Neuronal stem cell (in vitro differentiated cells): ENCODE measurements around the gene MTA1.

Source experiments
- DNase-seq: peaks from one replicate; pipeline ENCODE4 v3.0.0-alpha.2; 2013; ENCODE audit warnings: low spot score
- H2AFZ ChIP-seq: one replicate; pipeline ENCODE4 v1.6.1; 2013; ENCODE audit warnings: mild to moderate bottlenecking, low read length, inconsistent platforms
- H2AK5ac ChIP-seq: 2 replicates; pipeline ENCODE4 v1.6.1; 2013; ENCODE audit warnings: low read depth, mild to moderate bottlenecking, inconsistent platforms, low read length, moderate library complexity, mixed read lengths
- H2BK120ac ChIP-seq: 2 replicates; pipeline ENCODE4 v1.6.1; 2013; ENCODE audit warnings: low read depth, mild to moderate bottlenecking, inconsistent platforms, low read length, moderate library complexity, mixed read lengths
- H2BK12ac ChIP-seq: one replicate; pipeline ENCODE4 v1.6.1; 2013; ENCODE audit warnings: low read length, inconsistent platforms
- H2BK15ac ChIP-seq: 2 replicates; pipeline ENCODE4 v1.6.1; 2013; ENCODE audit warnings: mild to moderate bottlenecking, low read length, inconsistent platforms, mixed read lengths
- H2BK5ac ChIP-seq: one replicate; pipeline ENCODE4 v1.6.1; 2013; ENCODE audit warnings: inconsistent platforms, mild to moderate bottlenecking, low read length, moderate library complexity
- H3K14ac ChIP-seq: one replicate; pipeline ENCODE4 v1.6.1; 2013; ENCODE audit warnings: low read length, inconsistent platforms
- H3K18ac ChIP-seq: 2 replicates; pipeline ENCODE4 v1.6.1; 2013; ENCODE audit warnings: low read length, inconsistent platforms
- H3K23ac ChIP-seq: 2 replicates; pipeline ENCODE4 v1.6.1; 2013; ENCODE audit warnings: low read depth, mild to moderate bottlenecking, mixed read lengths, low read length, inconsistent platforms; ENCODE audit not compliant: poor library complexity
- H3K27ac ChIP-seq: replicated peaks from 3 replicates; pipeline ENCODE4 v1.5.1; 2013; ENCODE audit warnings: low read length, inconsistent platforms
- H3K27me3 ChIP-seq, 3 experiments: 2 replicates each; pipeline ENCODE4 v1.6.1; 2013; ENCODE audit warnings: low read length in 3 of 3, mild to moderate bottlenecking in 2 of 3, inconsistent platforms in 1 of 3, low read depth in 1 of 3, mixed read lengths in 1 of 3, moderate library complexity in 1 of 3; ENCODE audit not compliant: control insufficient read depth in 3 of 3, insufficient read depth in 3 of 3
- H3K36me3 ChIP-seq, 2 donors: replicated peaks in 1 of 2; 2 replicates each; pipeline ENCODE4 v1.6.1; 2013; ENCODE audit warnings: low read length in 2 of 2; ENCODE audit not compliant: control insufficient read depth in 2 of 2, insufficient read depth in 2 of 2
- H3K4ac ChIP-seq: 2 replicates; pipeline ENCODE4 v1.6.1; 2013; ENCODE audit warnings: inconsistent platforms, mild to moderate bottlenecking, low read length, moderate library complexity
- H3K4me1 ChIP-seq, 2 donors: 1 replicate in 1 of 2; 2 replicates in 1 of 2; pipeline ENCODE4 v1.6.1; 2013; ENCODE audit warnings: low read length in 2 of 2, low read depth in 1 of 2; ENCODE audit not compliant: control insufficient read depth in 2 of 2, insufficient read depth in 1 of 2
- H3K4me2 ChIP-seq: one replicate; pipeline ENCODE4 v1.6.1; 2013; ENCODE audit warnings: mild to moderate bottlenecking, low read length, inconsistent platforms; ENCODE audit not compliant: insufficient read depth, poor library complexity, severe bottlenecking
- H3K4me3 ChIP-seq, 2 donors: 2 replicates each; pipeline ENCODE4 v1.5.1; 2013; ENCODE audit warnings: low read length in 2 of 2, mild to moderate bottlenecking in 2 of 2, inconsistent platforms in 1 of 2, moderate library complexity in 1 of 2
- H3K79me1 ChIP-seq: one replicate; pipeline ENCODE4 v1.6.1; 2013; ENCODE audit warnings: low read depth, mild to moderate bottlenecking, inconsistent platforms, low read length, moderate library complexity
- H3K9ac ChIP-seq: one replicate; pipeline ENCODE4 v1.6.1; 2013; ENCODE audit warnings: mild to moderate bottlenecking, low read depth, low read length, inconsistent platforms; ENCODE audit not compliant: poor library complexity
- H3K9me3 ChIP-seq, 2 donors: replicated peaks in 1 of 2; 2 replicates each; pipeline versions ENCODE3 to v1.6.1; 2013; ENCODE audit warnings: low read length in 2 of 2, mild to moderate bottlenecking in 2 of 2, inconsistent platforms in 1 of 2, low read depth in 1 of 2, mixed read lengths in 1 of 2, moderate library complexity in 1 of 2; ENCODE audit not compliant: control insufficient read depth in 2 of 2, insufficient read depth in 1 of 2
- H4K8ac ChIP-seq: one replicate; pipeline ENCODE4 v1.6.1; 2013; ENCODE audit warnings: low read depth, mild to moderate bottlenecking, inconsistent platforms, low read length, moderate library complexity
- H4K91ac ChIP-seq: one replicate; pipeline ENCODE4 v1.6.1; 2013; ENCODE audit warnings: low read length, low read depth, mild to moderate bottlenecking, inconsistent platforms; ENCODE audit not compliant: poor library complexity
- WGBS, 2 donors: extraction: QIAGEN DNeasy Blood & Tissue Kit; methylation state at CpG; one replicate each; pipeline ENCODE4 v1.1.7; 2013; ENCODE audit warnings: missing lambda C conversion rate in 2 of 2, mixed read lengths in 1 of 2; ENCODE audit not compliant: insufficient read length in 2 of 2, insufficient replicate concordance in 1 of 2; ENCODE audit errors: extremely low coverage in 2 of 2; 5-methylcytosine and 5-hydroxymethylcytosine counted together

Gene MTA1

DNA sequence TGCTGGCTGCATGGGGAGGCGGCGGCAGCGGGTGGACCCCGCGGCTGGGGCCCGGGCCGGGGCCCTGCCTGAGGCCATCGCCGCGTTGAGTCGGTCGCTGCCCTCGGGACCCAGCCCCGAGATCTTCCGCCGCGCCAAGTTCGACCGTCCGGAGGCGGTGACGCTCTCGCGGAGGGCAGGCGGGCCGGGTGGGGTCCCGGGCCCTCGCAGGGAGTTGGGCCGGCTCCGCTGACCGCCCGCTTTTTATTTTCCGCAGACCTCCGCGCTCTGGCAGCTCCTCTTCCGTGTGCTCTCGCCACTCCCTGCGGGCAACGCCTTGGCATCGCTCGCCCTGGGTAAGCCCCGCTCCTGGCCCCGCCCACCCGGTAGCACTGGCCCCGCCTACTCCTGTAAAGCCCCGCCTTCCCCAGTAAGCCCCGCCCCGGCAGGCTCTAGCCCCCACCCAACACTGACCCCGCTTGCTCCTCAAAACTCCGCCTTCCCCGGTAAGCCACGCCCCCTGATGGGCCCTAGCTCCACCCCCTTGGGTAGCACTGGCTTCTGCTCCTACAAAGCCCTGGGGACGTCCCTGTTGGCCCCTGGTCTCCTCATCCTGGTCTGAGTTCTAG lies 71.8 kb downstream of the MTA1 start:
- no CpG with 5 or more reads among the region's 53 CpGs for WGBS, 2 donors
- peak overlapping the region; percentile 71 for H3K18ac ChIP-seq

GRCh38 chr14:105492031-105492970 lies 72.7 kb downstream of the MTA1 start:
- Histone ChIP-seq H4K91ac (no peak overlapping the region), H3K18ac (peak overlapping the region; percentile 27), H4K8ac (no peak overlapping the region), H3K14ac (no peak overlapping the region), H3K4me3 (peak overlapping the region; percentile 30 to 74), H2AK5ac (peak overlapping the region; percentile 89), H3K9me3 (no peaks in the 10 kb centered on the region), H3K4me2 (peak overlapping the region; percentile 11), H3K27ac (no peak overlapping the region), H3K36me3 (peaks cover 2 to 11% of the 10 kb centered on the region in 2 donors), H2BK120ac (no peak overlapping the region), H2BK15ac (no peak overlapping the region), H3K27me3 (peaks cover 0 to 1% (median 0%) of the 10 kb centered on the region in 3 experiments), H2BK5ac (no peak overlapping the region), H3K23ac (peak overlapping the region; percentile 52), H3K4ac (no peak overlapping the region), H2BK12ac (no peak overlapping the region), H3K4me1 (peaks cover 15 to 20% of the 10 kb centered on the region in 2 donors), H3K79me1 (peaks cover 17% of the 10 kb centered on the region), H3K9ac (peak overlapping the region; percentile 44), H2AFZ (no peak overlapping the region)
- DNase-seq, result no peak
- WGBS, 2 donors, result no CpG with 5 or more reads among the region's 24 CpGs

More for the DNA sequence above, 71.8 kb downstream of the MTA1 start:
- Histone ChIP-seq H2BK120ac (no peak overlapping the region), H3K14ac (no peak overlapping the region), H3K9ac (peak overlapping the region; percentile 84), H2BK15ac (peak overlapping the region; percentile 75), H2BK5ac (peak overlapping the region; percentile 39), H3K27me3 (peaks cover 0 to 9% (median 1%) of the 10 kb centered on the region in 3 experiments), H3K4me3 (peak overlapping the region; percentile 74 to 88), H4K91ac (no peak overlapping the region), H3K27ac (peak overlapping the region; percentile 73), H4K8ac (peak overlapping the region; percentile 43), H3K4me2 (peak overlapping the region; percentile 69), H2AK5ac (no peak overlapping the region), H2BK12ac (peak overlapping the region; percentile 41), H3K36me3 (peaks cover 2 to 11% of the 10 kb centered on the region in 2 donors), H3K23ac (peak overlapping the region; percentile 43), H3K4me1 (peaks cover 16 to 21% of the 10 kb centered on the region in 2 donors), H2AFZ (peak overlapping the region; percentile 98), H3K79me1 (peaks cover 17% of the 10 kb centered on the region), H3K4ac (no peak overlapping the region), H3K9me3 (no peaks in the 10 kb centered on the region)
- no peak for DNase-seq

DNA sequence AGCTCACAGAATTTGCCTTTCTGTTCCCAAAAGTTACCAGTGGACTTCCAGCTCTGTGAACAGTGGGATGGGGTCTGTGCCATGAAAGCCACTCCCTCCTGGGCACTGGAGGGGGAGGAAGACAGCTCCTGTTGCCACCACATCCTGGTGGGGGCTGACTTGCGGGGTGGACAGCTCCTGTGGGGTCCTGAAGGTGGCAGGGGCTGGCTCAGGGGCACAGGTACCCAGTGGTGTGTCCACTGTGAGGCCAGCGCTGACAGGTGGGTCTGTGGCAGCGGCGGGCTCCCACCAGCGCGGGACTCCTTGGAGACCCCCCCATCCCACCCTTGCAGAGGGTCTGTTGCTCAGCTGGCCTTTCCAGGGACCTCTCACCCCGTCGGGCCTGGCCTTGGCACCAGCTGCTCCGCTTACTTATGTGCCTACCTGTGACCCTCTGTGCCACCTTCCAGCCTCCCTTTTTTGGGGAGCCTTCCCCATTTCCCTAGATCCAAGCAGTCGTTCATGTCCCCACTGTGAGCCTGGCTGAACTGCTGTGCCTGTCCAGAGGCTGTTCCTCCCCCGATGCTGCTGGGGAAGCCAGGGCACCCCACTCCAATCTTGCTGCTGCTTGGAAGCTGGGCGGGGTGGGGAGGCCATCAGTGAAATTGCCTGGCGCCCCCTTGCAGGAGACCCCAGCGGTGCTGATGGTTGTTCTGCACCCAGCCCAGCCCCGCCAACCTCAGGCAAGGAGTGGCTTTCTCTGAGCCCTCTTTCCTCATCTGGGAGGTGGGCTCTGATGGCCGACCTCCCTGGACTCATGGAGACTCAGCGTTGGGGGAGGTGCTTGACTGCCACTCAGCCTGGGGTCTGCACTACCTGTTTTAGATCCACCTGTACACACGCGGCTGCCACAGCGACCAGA lies 73.6 kb downstream of the MTA1 start:
- peaks cover 17% of the 10 kb centered on the region for H3K79me1 ChIP-seq
- no CpG with 5 or more reads among the region's 20 CpGs for WGBS, 2 donors

More for the DNA sequence above, 73.6 kb downstream of the MTA1 start:
- H3K9me3 ChIP-seq, result no peaks in the 10 kb centered on the region
- H3K4ac ChIP-seq, result no peak overlapping the region
- H2AFZ ChIP-seq, result no peak overlapping the region
- H2BK5ac ChIP-seq, result no peak overlapping the region
- DNase-seq, result no peak
- H3K36me3 ChIP-seq, result peaks cover 2 to 11% of the 10 kb centered on the region in 2 donors
- H3K27me3 ChIP-seq, result no peaks in the 10 kb centered on the region
- H2BK120ac ChIP-seq, result no peak overlapping the region
- no peak overlapping the region for H3K4me2 ChIP-seq
- peak overlapping the region; percentile 21 for H3K9ac ChIP-seq
- no peak overlapping the region for H4K8ac ChIP-seq
- no peak overlapping the region for H3K18ac ChIP-seq
- H3K14ac ChIP-seq, result no peak overlapping the region
- H3K4me1 ChIP-seq, result peaks cover 14 to 15% of the 10 kb centered on the region in 2 donors
- H3K27ac ChIP-seq, result no peak overlapping the region
- no peak overlapping the region for H3K4me3 ChIP-seq
- no peak overlapping the region for H3K23ac ChIP-seq
- H2BK12ac ChIP-seq, result no peak overlapping the region
- no peak overlapping the region for H4K91ac ChIP-seq
- peak overlapping the region; percentile 43 for H2AK5ac ChIP-seq
- no peak overlapping the region for H2BK15ac ChIP-seq
